ENCODE data around the gene DIPK1A.

DNA sequence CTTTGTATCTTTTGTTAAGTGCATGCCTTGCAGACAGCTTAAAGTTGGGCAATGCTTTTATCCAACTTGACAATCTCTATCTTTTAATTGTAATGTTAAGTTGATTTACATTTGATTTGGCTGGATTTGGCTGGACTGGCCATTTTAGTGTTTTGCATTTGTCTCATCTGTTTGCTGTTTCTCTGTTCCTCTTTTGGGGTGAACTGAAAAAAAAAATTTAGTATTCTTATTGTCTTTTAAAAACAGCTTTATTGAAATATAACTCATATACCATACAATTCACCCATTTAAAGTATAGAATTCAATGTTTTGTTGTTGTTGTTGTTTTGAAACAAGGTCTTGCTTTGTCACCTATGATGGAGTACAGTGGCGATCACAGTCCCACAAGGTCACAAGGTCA lies 34.4 kb downstream of the DIPK1A start:
- TF ChIP-seq, protein P1, sequence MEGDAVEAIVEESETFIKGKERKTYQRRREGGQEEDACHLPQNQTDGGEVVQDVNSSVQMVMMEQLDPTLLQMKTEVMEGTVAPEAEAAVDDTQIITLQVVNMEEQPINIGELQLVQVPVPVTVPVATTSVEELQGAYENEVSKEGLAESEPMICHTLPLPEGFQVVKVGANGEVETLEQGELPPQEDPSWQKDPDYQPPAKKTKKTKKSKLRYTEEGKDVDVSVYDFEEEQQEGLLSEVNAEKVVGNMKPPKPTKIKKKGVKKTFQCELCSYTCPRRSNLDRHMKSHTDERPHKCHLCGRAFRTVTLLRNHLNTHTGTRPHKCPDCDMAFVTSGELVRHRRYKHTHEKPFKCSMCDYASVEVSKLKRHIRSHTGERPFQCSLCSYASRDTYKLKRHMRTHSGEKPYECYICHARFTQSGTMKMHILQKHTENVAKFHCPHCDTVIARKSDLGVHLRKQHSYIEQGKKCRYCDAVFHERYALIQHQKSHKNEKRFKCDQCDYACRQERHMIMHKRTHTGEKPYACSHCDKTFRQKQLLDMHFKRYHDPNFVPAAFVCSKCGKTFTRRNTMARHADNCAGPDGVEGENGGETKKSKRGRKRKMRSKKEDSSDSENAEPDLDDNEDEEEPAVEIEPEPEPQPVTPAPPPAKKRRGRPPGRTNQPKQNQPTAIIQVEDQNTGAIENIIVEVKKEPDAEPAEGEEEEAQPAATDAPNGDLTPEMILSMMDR (conservative IDR thresholded peaks at IDR 0.05), result no peak
- TF ChIP-seq EZH2 (IDR thresholded peaks at IDR 0.05; ENCODE audit: low read depth), result no peak

All from PC-9 (cell line).